CD14-positive monocyte (primary cell): ENCODE measurements around the gene C16orf54. TPM values are rescaled to one million over a fixed set of nuclear protein-coding genes. Genes with fewer than 3 reads are reported as not detected.
"Not testable (repeated sequence)": the region's sequence is repeated elsewhere in the genome, so short reads cannot be mapped to it uniquely, and the experiment has no call there.

Experiments
- DNase-seq, 3 donors: peaks; one replicate each; pipeline ENCODE4 v3.0.0-alpha.2; 2011 to 2022
- H2AFZ ChIP-seq: 2 replicates; pipeline ENCODE4 v1.6.0; 2012; ENCODE audit warnings: mild to moderate bottlenecking, low read depth, low read length, inconsistent platforms; ENCODE audit not compliant: insufficient read depth, poor library complexity, severe bottlenecking
- H3K27ac ChIP-seq, 2 donors: 1 replicate in 1 of 2; 2 replicates in 1 of 2; pipeline ENCODE4 v1.5.1; 2012 to 2013; ENCODE audit warnings: low read length in 2 of 2, control low read depth in 1 of 2, inconsistent platforms in 1 of 2, low read depth in 1 of 2, mild to moderate bottlenecking in 1 of 2
- H3K27me3 ChIP-seq, 2 donors: one replicate each; pipeline versions ENCODE4 v1.6.0 to v1.6.1; 2011 to 2013; ENCODE audit warnings: low read length in 2 of 2; ENCODE audit not compliant: control insufficient read depth in 2 of 2, insufficient read depth in 2 of 2
- H3K36me3 ChIP-seq, 2 donors: replicated peaks in 1 of 2; 1 replicate in 1 of 2; 2 replicates in 1 of 2; pipeline versions ENCODE4 v1.5.1 to v1.6.1; 2012 to 2013; ENCODE audit warnings: low read length in 2 of 2, control low read depth in 1 of 2, inconsistent platforms in 1 of 2, mild to moderate bottlenecking in 1 of 2; ENCODE audit not compliant: insufficient read depth in 2 of 2, control insufficient read depth in 1 of 2
- H3K4me1 ChIP-seq, 2 donors: 1 replicate in 1 of 2; 2 replicates in 1 of 2; pipeline versions ENCODE4 v1.5.1 to v1.6.1; 2012 to 2013; ENCODE audit warnings: low read length in 2 of 2, control low read depth in 1 of 2, inconsistent platforms in 1 of 2, mild to moderate bottlenecking in 1 of 2, moderate library complexity in 1 of 2; ENCODE audit not compliant: insufficient read depth in 2 of 2, control insufficient read depth in 1 of 2
- H3K4me2 ChIP-seq: replicated peaks from 2 replicates; pipeline ENCODE3; 2012; ENCODE audit warnings: low read length, moderate library complexity, mild to moderate bottlenecking; ENCODE audit not compliant: poor library complexity, severe bottlenecking; ENCODE audit errors: extremely low read depth
- H3K4me3 ChIP-seq, 3 experiments: fragments of 200-600 bp in 1 of 3; sonication (generic) in 1 of 3; replicated peaks in 1 of 3; 1 replicate in 2 of 3; 2 replicates in 1 of 3; pipeline ENCODE4 v1.5.1; 2011 to 2013; ENCODE audit warnings: low read length in 3 of 3, mild to moderate bottlenecking in 3 of 3, control low read depth in 2 of 3, low read depth in 2 of 3, inconsistent platforms in 1 of 3, moderate library complexity in 1 of 3
- H3K79me2 ChIP-seq: 2 replicates; pipeline ENCODE4 v1.6.0; 2012; ENCODE audit warnings: mild to moderate bottlenecking, control low read depth, inconsistent platforms, low read length, moderate library complexity; ENCODE audit not compliant: insufficient read depth
- H3K9ac ChIP-seq: 2 replicates; pipeline ENCODE4 v1.6.0; 2017; ENCODE audit warnings: low read length, mild to moderate bottlenecking; ENCODE audit not compliant: insufficient read depth, poor library complexity, severe bottlenecking
- H3K9me3 ChIP-seq, 2 donors: replicated peaks in 1 of 2; 1 replicate in 1 of 2; 2 replicates in 1 of 2; pipeline versions ENCODE4 v1.5.1 to v1.6.1; 2012 to 2013; ENCODE audit warnings: low read length in 2 of 2, control low read depth in 1 of 2; ENCODE audit not compliant: control insufficient read depth in 1 of 2, insufficient read depth in 1 of 2
- H4K20me1 ChIP-seq: 2 replicates; pipeline ENCODE4 v1.6.0; 2012; ENCODE audit warnings: mild to moderate bottlenecking, low read length, control low read depth, moderate library complexity; ENCODE audit not compliant: insufficient read depth
- H3K27ac Mint-ChIP-seq, 7 donors: one replicate each; pipeline ENCODE4 v1.8.0; 2020; ENCODE audit warnings: mild to moderate bottlenecking in 7 of 7, mixed read lengths in 7 of 7, moderate library complexity in 6 of 7, inconsistent platforms in 2 of 7
- H3K27me3 Mint-ChIP-seq, 3 donors: one replicate each; pipeline ENCODE4 v1.8.0; 2021 to 2022; ENCODE audit warnings: low read depth in 3 of 3, mild to moderate bottlenecking in 3 of 3, mixed read lengths in 3 of 3, moderate library complexity in 3 of 3, inconsistent platforms in 1 of 3
- H3K36me3 Mint-ChIP-seq, 2 donors: one replicate each; pipeline ENCODE4 v1.8.0; 2020; ENCODE audit warnings: mixed read lengths in 2 of 2, inconsistent platforms in 1 of 2, mild to moderate bottlenecking in 1 of 2
- H3K4me1 Mint-ChIP-seq: one replicate; pipeline ENCODE4 v1.8.0; 2020; ENCODE audit warnings: mild to moderate bottlenecking, mixed read lengths
- H3K4me3 Mint-ChIP-seq, 2 donors: one replicate each; pipeline ENCODE4 v1.8.0; 2020; ENCODE audit warnings: mild to moderate bottlenecking in 2 of 2, mixed read lengths in 2 of 2, moderate library complexity in 1 of 2
- H3K9me3 Mint-ChIP-seq, 7 donors: one replicate each; pipeline ENCODE4 v1.8.0; 2020 to 2022; ENCODE audit warnings: mixed read lengths in 7 of 7, mild to moderate bottlenecking in 6 of 7, moderate library complexity in 6 of 7, inconsistent platforms in 2 of 7
- WGBS: methylation state at CpG from one replicate; pipeline ENCODE4 v1.1.5; 2013; ENCODE audit warnings: missing lambda C conversion rate; ENCODE audit not compliant: insufficient coverage; 5-methylcytosine and 5-hydroxymethylcytosine counted together
- intact Hi-C, 2 donors: fragments of 100-400 bp; cut with micrococcal nuclease; formaldehyde crosslinking; loops; one replicate each; pipeline versions ENCODE4 v1.15.0 to v1.15.1; 2023
- polyA minus RNA-seq: library from RNA; depleted of rRNA, polyadenylated mRNA; stranded (reverse); fragments of >200 nt; gene quantifications from 2 replicates; pipeline ENCODE4 v1.2.3, GENCODE V29; 2012
- polyA plus RNA-seq, 3 donors: library from polyadenylated mRNA; depleted of rRNA in 1 of 3; unstranded in 2 of 3; stranded (reverse) in 1 of 3; fragments of 300-500 nt in 2 of 3; fragments of >200 nt in 1 of 3; fragmentation: Illumina TruSeq in 2 of 3; gene quantifications; 1 replicate in 2 of 3; 2 replicates in 1 of 3; pipeline ENCODE4 v1.2.3, GENCODE V29; 2012 to 2021
- total RNA-seq, 12 experiments: library from RNA in 1 of 12; stranded (reverse) in 1 of 12; fragments of 120-200 nt in 1 of 12; gene quantifications; one replicate each; pipeline ENCODE4 v1.2.4 and lab custom pipeline; 2013 to 2026; ENCODE audit warnings: mixed read lengths in 6 of 12, inconsistent platforms in 1 of 12
- TF ChIP-seq, protein P1 (sequence below): fragments of 200-600 bp; IDR thresholded peaks from one replicate; pipeline ENCODE4 v1.8.0; 2022; ENCODE audit warnings: antibody characterized with exemption, mild to moderate bottlenecking

The C16orf54 gene, protein sequence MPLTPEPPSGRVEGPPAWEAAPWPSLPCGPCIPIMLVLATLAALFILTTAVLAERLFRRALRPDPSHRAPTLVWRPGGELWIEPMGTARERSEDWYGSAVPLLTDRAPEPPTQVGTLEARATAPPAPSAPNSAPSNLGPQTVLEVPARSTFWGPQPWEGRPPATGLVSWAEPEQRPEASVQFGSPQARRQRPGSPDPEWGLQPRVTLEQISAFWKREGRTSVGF
- total RNA-seq (2013) = 63.9 TPM
- polyA plus RNA-seq (10 to 100 TPM; 24.6 to 32.0 (median 29.2) TPM), polyA minus RNA-seq (70.9 and 137 TPM in 2 replicates), total RNA-seq (lab: John Stamatoyannopoulos, UW) (3.9 to 153 (median 52.5) reads per million in 11 experiments)

DNA sequence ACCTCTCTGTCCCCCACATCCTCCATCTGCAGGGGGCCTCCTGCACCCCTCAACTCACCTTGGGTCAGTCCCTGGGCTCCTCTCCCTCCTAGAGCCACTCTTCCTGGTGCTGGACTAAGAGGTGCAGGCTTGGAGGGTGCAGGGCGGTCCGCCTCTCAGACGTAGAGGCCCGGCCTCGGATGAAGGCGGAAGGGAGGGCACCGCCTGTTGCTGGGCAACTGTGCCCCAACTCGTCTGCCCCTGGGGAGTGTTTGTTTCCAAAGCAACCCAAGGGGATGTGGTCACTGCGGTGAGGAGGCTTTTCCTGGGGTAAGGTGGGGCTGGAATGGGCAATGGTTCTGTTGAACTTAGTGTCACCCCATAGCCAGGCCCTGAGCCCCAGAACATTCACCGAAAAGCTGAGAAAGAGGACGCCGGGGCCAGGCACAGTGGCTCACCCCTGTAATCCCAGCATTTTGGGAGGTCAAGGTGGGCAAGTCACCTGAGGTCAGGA lies at the start of gene C16orf54:
Gene C16orf54, minus strand, starts transcription at position 138 of the 493 bp plus-strand sequence. CDS start 1,039 bp downstream, outside the sequence.
- peak within 1 kb of the TSS; percentile 78 to 92 (median 91) for H3K4me3 ChIP-seq
- peaks cover 39% of the 10 kb centered on the region for H3K79me2 ChIP-seq
- Mint-ChIP-seq H3K27me3 (peaks cover 0 to 8% (median 2%) of the 10 kb centered on the region in 3 donors), H3K27ac (peak within 1 kb of the TSS; percentile 97 to 100 (median 100)), H3K36me3 (peaks cover 28 to 40% of the 10 kb centered on the region in 2 donors), H3K9me3 (peaks cover 0 to 7% (median 0%) of the 10 kb centered on the region in 7 donors), H3K4me3 (peak within 1 kb of the TSS; percentile 98 to 100), H3K4me1 (peaks cover 75% of the 10 kb centered on the region)
- 0% methylated on average over 10 of the region's 12 CpGs for WGBS
- intact Hi-C loops = loop anchor here in 1 of 2 donors (2.0 to 5.0 kb wide), 3 partner anchors 34 to 79 kb away; partner anchors contain the start of gene KIF22
- H3K9me3 ChIP-seq = no peaks in the 10 kb centered on the region
- peaks cover 11 to 31% of the 10 kb centered on the region in 2 donors for H3K36me3 ChIP-seq
- H3K9ac ChIP-seq = peak within 1 kb of the TSS; percentile 93
- peak within 1 kb of the TSS; percentile 85 to 97 for H3K27ac ChIP-seq
- peaks cover 69 to 87% of the 10 kb centered on the region in 2 donors for H3K4me1 ChIP-seq
- TF ChIP-seq, protein P1, sequence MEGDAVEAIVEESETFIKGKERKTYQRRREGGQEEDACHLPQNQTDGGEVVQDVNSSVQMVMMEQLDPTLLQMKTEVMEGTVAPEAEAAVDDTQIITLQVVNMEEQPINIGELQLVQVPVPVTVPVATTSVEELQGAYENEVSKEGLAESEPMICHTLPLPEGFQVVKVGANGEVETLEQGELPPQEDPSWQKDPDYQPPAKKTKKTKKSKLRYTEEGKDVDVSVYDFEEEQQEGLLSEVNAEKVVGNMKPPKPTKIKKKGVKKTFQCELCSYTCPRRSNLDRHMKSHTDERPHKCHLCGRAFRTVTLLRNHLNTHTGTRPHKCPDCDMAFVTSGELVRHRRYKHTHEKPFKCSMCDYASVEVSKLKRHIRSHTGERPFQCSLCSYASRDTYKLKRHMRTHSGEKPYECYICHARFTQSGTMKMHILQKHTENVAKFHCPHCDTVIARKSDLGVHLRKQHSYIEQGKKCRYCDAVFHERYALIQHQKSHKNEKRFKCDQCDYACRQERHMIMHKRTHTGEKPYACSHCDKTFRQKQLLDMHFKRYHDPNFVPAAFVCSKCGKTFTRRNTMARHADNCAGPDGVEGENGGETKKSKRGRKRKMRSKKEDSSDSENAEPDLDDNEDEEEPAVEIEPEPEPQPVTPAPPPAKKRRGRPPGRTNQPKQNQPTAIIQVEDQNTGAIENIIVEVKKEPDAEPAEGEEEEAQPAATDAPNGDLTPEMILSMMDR = no peak
- peaks cover 40% of the 10 kb centered on the region for H4K20me1 ChIP-seq
- H3K27me3 ChIP-seq = no peaks in the 10 kb centered on the region
- H3K4me2 ChIP-seq = peak within 1 kb of the TSS; percentile 78
- DNase-seq = peak; percentile 96 to 98 (median 97)
- H2AFZ ChIP-seq = peak within 1 kb of the TSS; percentile 47

DNA sequence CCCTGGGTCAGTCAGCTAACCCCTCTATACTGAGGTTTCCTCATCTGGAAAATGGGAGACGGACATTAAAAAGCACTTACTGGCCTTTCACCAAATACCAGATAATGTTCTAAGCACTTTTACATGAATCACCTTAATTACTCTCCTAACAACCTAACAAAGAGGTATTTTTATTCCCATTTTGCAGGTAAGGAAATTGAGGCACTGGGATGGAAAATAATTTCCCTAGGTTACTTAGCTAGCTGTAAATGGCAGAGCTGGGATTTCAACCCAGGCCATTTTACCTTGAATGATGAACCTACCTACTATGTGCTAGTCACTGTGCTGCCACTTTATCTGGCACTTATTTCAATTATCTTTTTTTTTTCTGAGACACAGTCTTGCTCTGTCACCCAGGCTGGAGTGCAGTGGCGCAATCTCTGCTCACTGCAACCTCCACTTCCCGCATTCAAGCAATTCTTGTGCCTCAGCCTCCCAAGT lies 48.5 kb upstream of the C16orf54 start:
- Mint-ChIP-seq H3K4me1 (peaks cover 41% of the 10 kb centered on the region), H3K27ac (peak overlapping the region in 5 of 7 donors; percentile 38 to 84 (median 55)), H3K4me3 (no peak overlapping the region), H3K27me3 (peaks cover 0 to 1% (median 0%) of the 10 kb centered on the region in 3 donors), H3K9me3 (peaks cover 0 to 2% (median 0%) of the 10 kb centered on the region in 7 donors), H3K36me3 (peaks cover 26 to 38% of the 10 kb centered on the region in 2 donors)
- Histone ChIP-seq H3K27me3 (no peaks in the 10 kb centered on the region), H3K9me3 (no peaks in the 10 kb centered on the region), H3K36me3 (peaks cover 24 to 28% of the 10 kb centered on the region in 2 donors), H3K79me2 (peaks cover 73% of the 10 kb centered on the region), H2AFZ (no peak overlapping the region), H3K4me3 (no peak overlapping the region), H3K4me1 (peaks cover 25 to 33% of the 10 kb centered on the region in 2 donors), H3K9ac (no peak overlapping the region), H3K4me2 (no peak overlapping the region), H4K20me1 (no peaks in the 10 kb centered on the region), H3K27ac (peak overlapping the region in 1 of 2 donors; percentile 6)
- WGBS = 100% methylated on average over 1 of the region's 3 CpGs
- intact Hi-C loops = no loop called here
- no peak for DNase-seq
- TF ChIP-seq, protein P1 = no peak

DNA sequence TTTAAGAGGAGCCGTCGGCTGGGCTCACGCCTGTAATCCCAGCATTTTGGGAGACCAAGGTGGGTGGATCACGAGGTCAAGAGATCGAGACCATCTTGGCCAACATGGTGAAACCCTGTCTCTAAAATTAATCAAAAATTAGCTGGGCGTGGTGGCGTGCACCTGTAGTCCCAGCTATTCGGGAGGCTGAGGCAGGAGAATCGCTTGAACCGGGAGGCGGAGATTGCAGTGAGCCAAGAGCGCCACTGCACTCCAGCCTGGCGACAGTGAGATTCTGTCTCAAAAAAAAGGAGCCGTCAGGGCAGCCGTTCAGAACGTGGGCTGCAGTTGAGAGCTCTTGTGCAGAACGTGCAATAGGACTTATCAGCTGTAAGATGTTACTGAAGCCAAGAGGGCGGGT lies 47.4 kb upstream of the C16orf54 start:
- H3K27ac ChIP-seq, H3K4me2 ChIP-seq, DNase-seq, H4K20me1 ChIP-seq, intact Hi-C loops, H3K27me3 ChIP-seq, H3K9me3 ChIP-seq, H3K4me3 Mint-ChIP-seq, H3K27me3 Mint-ChIP-seq, H3K9me3 Mint-ChIP-seq, H2AFZ ChIP-seq, H3K4me3 ChIP-seq, H3K9ac ChIP-seq: not testable (repeated sequence)
- Mint-ChIP-seq H3K4me1 (peaks cover 41% of the 10 kb centered on the region), H3K27ac (peak overlapping the region in 3 of 7 donors; percentile 3 to 65 (median 25)), H3K36me3 (peaks cover 15 to 27% of the 10 kb centered on the region in 2 donors)
- Histone ChIP-seq H3K79me2 (peaks cover 73% of the 10 kb centered on the region), H3K36me3 (peaks cover 14 to 16% of the 10 kb centered on the region in 2 donors), H3K4me1 (peaks cover 25 to 33% of the 10 kb centered on the region in 2 donors)
- 95% methylated on average over 16 of the region's 18 CpGs for WGBS
